SK-N-SH (cell line): ENCODE data around the gene CAVIN1. TPM values are rescaled to one million over a fixed set of nuclear protein-coding genes. Genes with fewer than 3 reads are reported as not detected.
A peak's percentile ranks its signal among the peaks of the same experiment; 100 is the strongest.

Source experiments
- CTCF ChIA-PET: fragments of 300-600, 350-600 bp; formaldehyde crosslinking; extraction: SDS; loops from one replicate; lab custom pipeline; 2021; lab: Yijun Ruan, JAX
- POLR2A ChIA-PET: fragments of 350-600 bp; sonication (Branson Sonifier 250); formaldehyde crosslinking; extraction: SDS; loops from one replicate; lab custom pipeline; 2020; ENCODE audit warnings: antibody characterized with exemption, inconsistent platforms; lab: Yijun Ruan, JAX
- DNase-seq: peaks from one replicate; pipeline ENCODE4 v3.0.0; 2012
- H2AFZ ChIP-seq: fragments of 200-600 bp; sonication (generic); 2 replicates; pipeline ENCODE4 v1.8.1; 2016; ENCODE audit warnings: antibody characterized with exemption, mild to moderate bottlenecking, low read depth
- H3F3A ChIP-seq: fragments of 200-600 bp; sonication (generic); replicated peaks from 2 replicates; pipeline ENCODE3; 2016; ENCODE audit warnings: antibody characterized with exemption, mild to moderate bottlenecking; ENCODE audit not compliant: insufficient read depth
- H3K27ac ChIP-seq, 2 experiments: fragments of 200-500 bp in 1 of 2; fragments of 200-600 bp in 1 of 2; sonication (Bioruptor generic) in 1 of 2; sonication (generic), shearing (Covaris generic) in 1 of 2; 2 replicates each; pipeline versions ENCODE4 v1.5.1 to v1.6.1; 2014 to 2016; ENCODE audit warnings: low read depth in 2 of 2, inconsistent platforms in 1 of 2, low read length in 1 of 2, mild to moderate bottlenecking in 1 of 2, mixed read lengths in 1 of 2
- H3K27me3 ChIP-seq: fragments of 200-600 bp; sonication (generic), shearing (Covaris generic); 2 replicates; pipeline ENCODE4 v1.6.1; 2016; ENCODE audit warnings: mixed run types; ENCODE audit not compliant: insufficient read depth
- H3K36me3 ChIP-seq, 2 experiments: fragments of 200-500 bp in 1 of 2; fragments of 200-600 bp in 1 of 2; sonication (Bioruptor generic) in 1 of 2; sonication (generic) in 1 of 2; replicated peaks in 1 of 2; 2 replicates each; pipeline versions ENCODE3 to v1.5.1; 2014 to 2016; ENCODE audit warnings: low read length in 1 of 2, mild to moderate bottlenecking in 1 of 2; ENCODE audit not compliant: insufficient read depth in 2 of 2, control insufficient read depth in 1 of 2
- H3K4me1 ChIP-seq, 2 experiments: fragments of 200-500 bp in 1 of 2; fragments of 200-600 bp in 1 of 2; sonication (Bioruptor generic) in 1 of 2; sonication (generic), shearing (Covaris generic) in 1 of 2; 2 replicates each; pipeline versions ENCODE4 v1.5.1 to v1.6.1; 2014 to 2016; ENCODE audit warnings: low read depth in 1 of 2, low read length in 1 of 2, mixed run types in 1 of 2; ENCODE audit not compliant: insufficient read depth in 2 of 2, control insufficient read depth in 1 of 2
- H3K4me2 ChIP-seq: fragments of 200-600 bp; sonication (generic), shearing (Covaris generic); 2 replicates; pipeline ENCODE4 v1.6.1; 2017; ENCODE audit warnings: mixed run types
- H3K4me3 ChIP-seq, 2 experiments: fragments of 200-500 bp in 1 of 2; fragments of 200-600 bp in 1 of 2; sonication (Bioruptor generic) in 1 of 2; sonication (generic), shearing (Covaris generic) in 1 of 2; 2 replicates each; pipeline versions ENCODE4 v1.5.1 to v1.8.1; 2014 to 2016; ENCODE audit warnings: low read depth in 2 of 2, inconsistent platforms in 1 of 2, low read length in 1 of 2, mild to moderate bottlenecking in 1 of 2, mixed read lengths in 1 of 2, moderate library complexity in 1 of 2
- H3K79me2 ChIP-seq: fragments of 200-600 bp; sonication (generic); 2 replicates; pipeline ENCODE4 v1.8.1; 2017; ENCODE audit warnings: mild to moderate bottlenecking; ENCODE audit not compliant: insufficient read depth
- H3K9ac ChIP-seq: fragments of 200-600 bp; sonication (generic); 2 replicates; pipeline ENCODE4 v1.6.1; 2017; ENCODE audit warnings: mixed run types
- H3K9me2 ChIP-seq: fragments of 200-600 bp; sonication (generic); 2 replicates; pipeline ENCODE4 v1.6.1; 2017; ENCODE audit warnings: mixed run types
- H3K9me3 ChIP-seq: fragments of 200-600 bp; sonication (generic); 2 replicates; pipeline ENCODE4 v1.6.1; 2017; ENCODE audit warnings: mixed run types, mild to moderate bottlenecking, moderate library complexity
- H4K20me1 ChIP-seq: fragments of 200-600 bp; sonication (generic); 2 replicates; pipeline ENCODE4 v1.6.1; 2017; ENCODE audit warnings: mild to moderate bottlenecking, mixed run types; ENCODE audit not compliant: insufficient read depth
- CHD2 ChIP-seq: fragments of 150-350 bp; IDR thresholded peaks from 2 replicates; pipeline ENCODE4 v1.6.1; 2018; ENCODE audit warnings: low read length; ENCODE audit not compliant: partially characterized antibody
- CTCF ChIP-seq: fragments of 200-600 bp; sonication (generic); IDR thresholded peaks from 2 replicates; pipeline ENCODE4 v1.6.1; 2017; ENCODE audit warnings: antibody characterized with exemption, mild to moderate bottlenecking, moderate library complexity
- EP300 ChIP-seq, 2 experiments: IDR thresholded peaks; 2 replicates each; pipeline versions ENCODE4 v1.4.0 to v1.6.1; 2012; ENCODE audit warnings: borderline replicate concordance in 1 of 2, low read depth in 1 of 2, low read length in 1 of 2
- EZH2phosphoT487 ChIP-seq: fragments of 200-600 bp; sonication (generic); IDR thresholded peaks from 2 replicates; pipeline ENCODE4 v1.6.1; 2017; ENCODE audit warnings: low read depth, mixed run types, mild to moderate bottlenecking, antibody characterized with exemption, moderate library complexity, borderline replicate concordance
- FOSL2 ChIP-seq: IDR thresholded peaks from 2 replicates; pipeline ENCODE4 v1.4.0; 2012; ENCODE audit warnings: low read depth, mild to moderate bottlenecking, moderate library complexity, borderline replicate concordance
- FOXJ3 ChIP-seq: sonication (generic); formaldehyde crosslinking; IDR thresholded peaks from 2 replicates; pipeline ENCODE4 v1.5.1; 2020; ENCODE audit warnings: mild to moderate bottlenecking, missing genetic modification reagents
- GATA2 ChIP-seq: sonication (generic); formaldehyde crosslinking; IDR thresholded peaks from 2 replicates; pipeline ENCODE4 v1.5.0; 2020; ENCODE audit warnings: mild to moderate bottlenecking, missing genetic modification reagents
- IRF3 ChIP-seq: fragments of 150-350 bp; IDR thresholded peaks from 2 replicates; pipeline ENCODE4 v1.6.1; 2016; ENCODE audit warnings: mild to moderate bottlenecking, low read depth, low read length
- MAX ChIP-seq: IDR thresholded peaks from 2 replicates; pipeline ENCODE4 v1.4.0; 2012; ENCODE audit warnings: low read depth
- NFIC ChIP-seq: IDR thresholded peaks from 2 replicates; pipeline ENCODE4 v1.4.0; 2012; ENCODE audit warnings: borderline replicate concordance
- NRF1 ChIP-seq: IDR thresholded peaks from 2 replicates; pipeline ENCODE4 v1.6.1; 2012; ENCODE audit warnings: low read depth, mild to moderate bottlenecking, low read length
- POLR2AphosphoS5 ChIP-seq: IDR thresholded peaks from 2 replicates; pipeline ENCODE4 v1.6.1; 2012; ENCODE audit warnings: low read depth, low read length
- RAD21 ChIP-seq: IDR thresholded peaks from 2 replicates; pipeline ENCODE4 v1.6.1; 2012; ENCODE audit warnings: mild to moderate bottlenecking, low read length
- RCOR1 ChIP-seq: fragments of 150-350 bp; IDR thresholded peaks from 2 replicates; pipeline ENCODE4 v1.6.1; 2017; ENCODE audit warnings: antibody characterized with exemption, low read length
- REST ChIP-seq: IDR thresholded peaks from 2 replicates; pipeline ENCODE4 v1.6.1; 2012; ENCODE audit warnings: mild to moderate bottlenecking, low read depth, low read length, moderate library complexity
- RFX5 ChIP-seq: IDR thresholded peaks from 2 replicates; pipeline ENCODE4 v1.6.1; 2012; ENCODE audit warnings: mild to moderate bottlenecking, improper control_type of control experiment, low read length
- SIN3A ChIP-seq: IDR thresholded peaks from 2 replicates; pipeline ENCODE4 v1.6.1; 2012; ENCODE audit warnings: low read depth, mild to moderate bottlenecking, low read length, moderate library complexity, borderline replicate concordance
- SMC3 ChIP-seq: IDR thresholded peaks from 2 replicates; pipeline ENCODE4 v1.6.1; 2012; ENCODE audit warnings: low read depth, low read length, improper control_type of control experiment
- TAF1 ChIP-seq: IDR thresholded peaks from 2 replicates; pipeline ENCODE4 v1.6.1; 2012; ENCODE audit warnings: low read depth, mild to moderate bottlenecking, low read length, moderate library complexity, borderline replicate concordance
- TCF12 ChIP-seq: IDR thresholded peaks from 2 replicates; pipeline ENCODE4 v1.4.0; 2012
- USF1 ChIP-seq: IDR thresholded peaks from 2 replicates; pipeline ENCODE4 v1.4.0; 2012; ENCODE audit warnings: low read depth, borderline replicate concordance
- YY1 ChIP-seq: IDR thresholded peaks from 2 replicates; pipeline ENCODE4 v1.4.0; 2012; ENCODE audit warnings: low read depth, mild to moderate bottlenecking
- ZBTB33 ChIP-seq: IDR thresholded peaks from 2 replicates; pipeline ENCODE4 v1.4.0; 2012; ENCODE audit warnings: low read depth, borderline replicate concordance
- WGBS: methylation state at CpG from one replicate; pipeline ENCODE4 v1.1.6; 2017; ENCODE audit warnings: low lambda C conversion rate; 5-methylcytosine and 5-hydroxymethylcytosine counted together
- polyA plus RNA-seq, 3 experiments: library from polyadenylated mRNA; depleted of rRNA; stranded (reverse); fragments of >200 nt; gene quantifications; 2 replicates each; pipeline ENCODE4 v1.2.3, GENCODE V29; 2012

Gene CAVIN1
- polyA plus RNA-seq, 1 of the 3 experiments (the other 2 are of a cell fraction), result 290 TPM

- Histone ChIP-seq H3K27me3 (no peaks in the 10 kb centered on the region), H3F3A (peaks cover 32% of the 10 kb centered on the region), H3K4me2 (peak overlapping the region; percentile 91), H3K79me2 (peaks cover 25% of the 10 kb centered on the region; the same call in 1 of the 2 replicates), H3K9ac (no peak overlapping the region), H3K27ac (peak overlapping the region; percentile 40 to 70; a peak in 3 of 4 replicates), H3K9me2 (no peaks in the 10 kb centered on the region), H3K4me3 (peak overlapping the region; percentile 72 to 75), H3K9me3 (no peaks in the 10 kb centered on the region), H4K20me1 (peaks cover 5% of the 10 kb centered on the region; the same call in 1 of the 2 replicates), H2AFZ (no peak overlapping the region; the same call in 1 of the 2 replicates), H3K4me1 (peaks cover 6 to 8% of the 10 kb centered on the region in 2 experiments; a peak in 3 of 4 replicates), H3K36me3 (peaks cover 5 to 12% of the 10 kb centered on the region in 2 experiments)
- POLR2A ChIA-PET, result no interaction called here
- peak; percentile 32 for DNase-seq
- CTCF ChIA-PET, result interaction anchor here (0.6 to 1.4 kb wide), 13 partner anchors 9 to 67 kb away, joined by 3 to 6 read pairs (median 3); no protein-coding TSS in a partner anchor
- WGBS, result 10% methylated on average over 6 of the region's 6 CpGs
- TF ChIP-seq EP300 (IDR thresholded peaks at IDR 0.05; ENCODE audit: borderline replicate concordance in 1 of 2, low read depth in 1 of 2, low read length in 1 of 2) (no peak), CTCF (no peak), NRF1 (no peak), TCF12 (no peak), RFX5 (peak; percentile 92), USF1 (no peak), ZBTB33 (no peak), SMC3 (no peak), IRF3 (no peak), RAD21 (no peak), NFIC (no peak), YY1 (no peak), GATA2 (CRISPR knock-in tag) (no peak), SIN3A (peak; percentile 89), FOSL2 (no peak), MAX (no peak), TAF1 (no peak), CHD2 (no peak), POLR2AphosphoS5 (no peak), EZH2phosphoT487 (no peak), REST (peak; percentile 96), FOXJ3 (CRISPR knock-in tag) (no peak), RCOR1 (no peak)
Measured at GRCh38 chr17:42459801-42460281, 36.8 kb upstream of the CAVIN1 start.
